Upper lobe of left lung (tissue), 4 donors: Measurements from ENCODE around the gene IL1RL1.
A peak's percentile ranks its signal among the peaks of the same experiment; 100 is the strongest.

ENCODE experiments used
- EP300 ChIP-seq, 4 donors: sonication (generic); formaldehyde crosslinking; IDR thresholded peaks; one replicate each; pipeline ENCODE4 v1.5.1; 2017; ENCODE audit warnings: antibody characterized with exemption in 4 of 4, control low read depth in 2 of 4
- POLR2A ChIP-seq, 4 donors: fragments of 450-650 bp; IDR thresholded peaks; one replicate each; pipeline ENCODE4 v1.5.1; 2016 to 2017; ENCODE audit warnings: antibody characterized with exemption in 4 of 4, mild to moderate bottlenecking in 2 of 4
- POLR2AphosphoS5 ChIP-seq, 2 donors: sonication (generic); formaldehyde crosslinking; IDR thresholded peaks; one replicate each; pipeline ENCODE4 v1.5.1; 2017; ENCODE audit warnings: antibody characterized with exemption in 2 of 2
- TF ChIP-seq, protein P1 (sequence below), 6 experiments: fragments of 450-650 bp in 4 of 6; fragments of 200-600 bp in 2 of 6; sonication (generic) in 2 of 6; IDR thresholded peaks; one replicate each; pipeline ENCODE4 v1.5.1; 2016 to 2019; ENCODE audit warnings: antibody characterized with exemption in 6 of 6

DNA sequence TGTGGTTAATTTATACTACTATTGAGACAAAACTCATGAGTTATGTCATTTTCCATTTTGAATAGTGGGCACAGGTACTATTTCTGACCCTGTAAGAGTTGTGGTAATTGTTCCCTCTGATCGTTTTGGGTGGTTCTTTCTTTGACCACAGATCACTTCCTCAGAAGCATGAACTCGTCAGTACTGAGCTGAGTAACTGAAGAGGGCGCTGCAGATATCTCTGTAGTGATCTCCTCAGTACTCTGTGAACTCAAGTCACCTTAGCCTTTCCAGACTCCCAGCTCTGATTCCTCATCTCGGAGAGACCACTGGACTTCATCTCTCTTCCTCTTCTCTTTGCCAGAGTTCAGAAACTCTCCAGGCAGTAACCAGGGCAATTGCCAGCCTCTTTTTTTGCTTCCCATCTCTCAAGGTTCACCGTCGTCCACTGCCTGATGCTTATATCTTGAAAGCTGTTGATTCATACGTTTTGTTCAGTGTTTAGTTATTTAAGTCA is 9.4 kb upstream of the IL1RL1 start:
- TF ChIP-seq, protein P1, sequence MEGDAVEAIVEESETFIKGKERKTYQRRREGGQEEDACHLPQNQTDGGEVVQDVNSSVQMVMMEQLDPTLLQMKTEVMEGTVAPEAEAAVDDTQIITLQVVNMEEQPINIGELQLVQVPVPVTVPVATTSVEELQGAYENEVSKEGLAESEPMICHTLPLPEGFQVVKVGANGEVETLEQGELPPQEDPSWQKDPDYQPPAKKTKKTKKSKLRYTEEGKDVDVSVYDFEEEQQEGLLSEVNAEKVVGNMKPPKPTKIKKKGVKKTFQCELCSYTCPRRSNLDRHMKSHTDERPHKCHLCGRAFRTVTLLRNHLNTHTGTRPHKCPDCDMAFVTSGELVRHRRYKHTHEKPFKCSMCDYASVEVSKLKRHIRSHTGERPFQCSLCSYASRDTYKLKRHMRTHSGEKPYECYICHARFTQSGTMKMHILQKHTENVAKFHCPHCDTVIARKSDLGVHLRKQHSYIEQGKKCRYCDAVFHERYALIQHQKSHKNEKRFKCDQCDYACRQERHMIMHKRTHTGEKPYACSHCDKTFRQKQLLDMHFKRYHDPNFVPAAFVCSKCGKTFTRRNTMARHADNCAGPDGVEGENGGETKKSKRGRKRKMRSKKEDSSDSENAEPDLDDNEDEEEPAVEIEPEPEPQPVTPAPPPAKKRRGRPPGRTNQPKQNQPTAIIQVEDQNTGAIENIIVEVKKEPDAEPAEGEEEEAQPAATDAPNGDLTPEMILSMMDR (IDR thresholded peaks at IDR 0.05): peak in 2 of 6 experiments; percentile 26 to 50
- no peak for TF ChIP-seq POLR2A (IDR thresholded peaks at IDR 0.05)
- no peak for TF ChIP-seq POLR2AphosphoS5 (IDR thresholded peaks at IDR 0.05)
- no peak for TF ChIP-seq EP300 (IDR thresholded peaks at IDR 0.05)
